Spleen (tissue), 11 donors: ENCODE measurements around the gene CPLX3. TPM values are rescaled to one million over a fixed set of nuclear protein-coding genes. Genes with fewer than 3 reads are reported as not detected.

ENCODE experiments used
- DNase-seq: peaks from one replicate; pipeline ENCODE4 v3.0.0-alpha.2; 2020
- H3K27ac ChIP-seq, 8 donors: fragments of 200-600 bp; sonication (generic) in 7 of 8; 1 replicate in 4 of 8; 2 replicates in 4 of 8; pipeline versions ENCODE4 v1.5.0 to v1.8.0; 2016 to 2021; ENCODE audit warnings: inconsistent platforms in 4 of 8, mild to moderate bottlenecking in 4 of 8, moderate library complexity in 1 of 8
- H3K27me3 ChIP-seq, 7 donors: fragments of 200-600 bp; sonication (generic) in 6 of 7; replicated peaks in 1 of 7; 1 replicate in 4 of 7; 2 replicates in 3 of 7; pipeline versions ENCODE4 v1.5.0 to v1.8.0; 2016 to 2021; ENCODE audit warnings: inconsistent platforms in 3 of 7, mild to moderate bottlenecking in 1 of 7
- H3K36me3 ChIP-seq, 6 donors: fragments of 200-600 bp; sonication (generic) in 5 of 6; 1 replicate in 4 of 6; 2 replicates in 2 of 6; pipeline versions ENCODE4 v1.5.0 to v1.8.0; 2016 to 2021; ENCODE audit warnings: inconsistent platforms in 2 of 6
- H3K4me1 ChIP-seq, 6 donors: fragments of 200-600 bp; sonication (generic) in 5 of 6; 1 replicate in 3 of 6; 2 replicates in 3 of 6; pipeline versions ENCODE4 v1.5.0 to v1.8.0; 2016 to 2021; ENCODE audit warnings: inconsistent platforms in 3 of 6
- H3K4me3 ChIP-seq, 8 donors: fragments of 200-600 bp; sonication (generic) in 7 of 8; 1 replicate in 4 of 8; 2 replicates in 4 of 8; pipeline versions ENCODE4 v1.5.0 to v1.8.0; 2016 to 2021; ENCODE audit warnings: inconsistent platforms in 4 of 8, mild to moderate bottlenecking in 4 of 8, moderate library complexity in 2 of 8
- H3K9me3 ChIP-seq, 8 donors: fragments of 200-600 bp; sonication (generic) in 7 of 8; 1 replicate in 4 of 8; 2 replicates in 4 of 8; pipeline versions ENCODE4 v1.5.0 to v1.8.0; 2016 to 2021; ENCODE audit warnings: inconsistent platforms in 4 of 8
- CTCF ChIP-seq, 11 experiments: fragments of 200-600 bp in 7 of 11; fragments of 450-650 bp in 4 of 11; sonication (generic) in 4 of 11; IDR thresholded peaks in 8 of 11; conservative IDR thresholded peaks in 3 of 11; 1 replicate in 7 of 11; 2 replicates in 4 of 11; pipeline versions ENCODE4 v1.4.0 to v1.8.0; 2016 to 2021; ENCODE audit warnings: antibody characterized with exemption in 11 of 11, inconsistent platforms in 4 of 11, mild to moderate bottlenecking in 1 of 11
- POLR2A ChIP-seq, 3 donors: fragments of 450-650 bp; IDR thresholded peaks; one replicate each; pipeline ENCODE4 v1.5.1; 2017; ENCODE audit warnings: antibody characterized with exemption in 3 of 3, mild to moderate bottlenecking in 1 of 3
- POLR2AphosphoS5 ChIP-seq, 3 donors: sonication (generic); formaldehyde crosslinking; IDR thresholded peaks; one replicate each; pipeline ENCODE4 v1.5.1; 2017; ENCODE audit warnings: antibody characterized with exemption in 3 of 3
- WGBS, 5 donors: extraction: QIAGEN DNeasy Blood & Tissue Kit in 3 of 5; methylation state at CpG; one replicate each; pipeline versions ENCODE4 v1.1.5 to v1.1.7; 2013 to 2018; 5-methylcytosine and 5-hydroxymethylcytosine counted together
- intact Hi-C: fragments of 100-400 bp; cut with DNase I; formaldehyde crosslinking; loops from one replicate; pipeline ENCODE4 v1.15.0; 2023; ENCODE audit warnings: low total_unique reads
- polyA plus RNA-seq, 3 donors: library from polyadenylated mRNA; stranded (reverse); fragments of 200-250 nt; gene quantifications; one replicate each; pipeline ENCODE4 v1.2.1, GENCODE V29; 2013
- total RNA-seq, 7 donors: library from RNA; depleted of rRNA in 3 of 7; stranded (reverse); fragments of >200 nt in 3 of 7; fragmentation: NEBNext Ultra II Directional in 4 of 7; extraction: Animal tissue kit (Norgen Biotek cat#: 25700) in 4 of 7; gene quantifications; one replicate each; pipeline versions ENCODE4 v1.1.0 to v1.2.1, GENCODE V29; 2016 to 2021
- donor health status: healthy with polysubstance abuse.
- donor health status: DM: no; HTN: no; CAD: no; lungs with moderate emphysema.
- donor health status: DM: no; HTN: no; CAD: no.
- donor health status: Bipolar disorder and iron deficiency.
- donor health status: healthy.
- donor health status: DM: no; HTN: no; CAD: no.
- donor health status: DM: yes; HTN: yes; CAD: no.

Gene CPLX3
- total and polyA plus RNA-seq, 10 donors: 17.7 to 207 (median 39.1) TPM

- peaks cover 0 to 15% (median 0%) of the 10 kb centered on the region in 7 donors for H3K27me3 ChIP-seq
- H3K9me3 ChIP-seq: no peaks in the 10 kb centered on the region
- peak overlapping the region; percentile 35 to 86 (median 80) for H3K27ac ChIP-seq
- 74 to 84% (median 79%) methylated on average over 12 to 15 of the region's 15 CpGs for WGBS, 5 donors
- H3K4me1 ChIP-seq: peaks cover 6 to 62% (median 39%) of the 10 kb centered on the region in 6 donors
- TF ChIP-seq POLR2A (IDR thresholded peaks at IDR 0.05) (no peak), CTCF (IDR thresholded peaks at IDR 0.05 in 8 of 11, conservative IDR thresholded peaks at IDR 0.05 in 3 of 11) (no peak), POLR2AphosphoS5 (IDR thresholded peaks at IDR 0.05) (peak; percentile 75 to 78 (median 76))
- H3K4me3 ChIP-seq: peak overlapping the region; percentile 7 to 63 (median 30)
- no peak for DNase-seq
- no peaks in the 10 kb centered on the region for H3K36me3 ChIP-seq
- intact Hi-C loops: no loop called here
Measured at GRCh38 chr15:74815961-74816360, 10.5 kb upstream of the CPLX3 start.

- no peak for DNase-seq
- H3K36me3 ChIP-seq: no peaks in the 10 kb centered on the region
- peaks cover 6 to 70% (median 46%) of the 10 kb centered on the region in 6 donors for H3K4me1 ChIP-seq
- WGBS, 5 donors: 53 to 80% (median 63%) methylated on average over 15 to 19 of the region's 19 CpGs
- TF ChIP-seq POLR2A (IDR thresholded peaks at IDR 0.05) (no peak), POLR2AphosphoS5 (IDR thresholded peaks at IDR 0.05) (no peak), CTCF (IDR thresholded peaks at IDR 0.05 in 8 of 11, conservative IDR thresholded peaks at IDR 0.05 in 3 of 11) (no peak)
- intact Hi-C loops: no loop called here
- H3K4me3 ChIP-seq: peak overlapping the region; percentile 13 to 63 (median 30)
- H3K27me3 ChIP-seq: peaks cover 0 to 15% (median 0%) of the 10 kb centered on the region in 7 donors
- H3K27ac ChIP-seq: peak overlapping the region; percentile 35 to 86 (median 80)
- H3K9me3 ChIP-seq: no peaks in the 10 kb centered on the region
Measured at GRCh38 chr15:74816624-74817369, 9.6 kb upstream of the CPLX3 start.

- H3K36me3 ChIP-seq: no peaks in the 10 kb centered on the region
- peaks cover 0 to 15% (median 0%) of the 10 kb centered on the region in 7 donors for H3K27me3 ChIP-seq
- peak overlapping the region in 5 of 8 donors; percentile 27 to 63 (median 38) for H3K4me3 ChIP-seq
- no peaks in the 10 kb centered on the region for H3K9me3 ChIP-seq
- peak overlapping the region in 7 of 8 donors; percentile 46 to 86 (median 82) for H3K27ac ChIP-seq
- WGBS, 5 donors: 43 to 65% (median 44%) methylated on average over 7 to 9 of the region's 9 CpGs
- intact Hi-C loops: no loop called here
- H3K4me1 ChIP-seq: peaks cover 6 to 76% (median 48%) of the 10 kb centered on the region in 6 donors
- DNase-seq: no peak
- TF ChIP-seq CTCF (IDR thresholded peaks at IDR 0.05 in 8 of 11, conservative IDR thresholded peaks at IDR 0.05 in 3 of 11) (peak in 1 of 11 experiments; percentile 16), POLR2A (IDR thresholded peaks at IDR 0.05) (no peak), POLR2AphosphoS5 (IDR thresholded peaks at IDR 0.05) (peak; percentile 64 to 83 (median 82))
Measured at GRCh38 chr15:74817370-74817737, 9.1 kb upstream of the CPLX3 start.

GRCh38 chr15:74820056-74820455, 6.4 kb upstream of the CPLX3 start:
- TF ChIP-seq CTCF (IDR thresholded peaks at IDR 0.05 in 8 of 11, conservative IDR thresholded peaks at IDR 0.05 in 3 of 11) (no peak), POLR2A (IDR thresholded peaks at IDR 0.05) (no peak), POLR2AphosphoS5 (IDR thresholded peaks at IDR 0.05) (peak in 1 of 3 donors; percentile 4)

More at GRCh38 chr15:74820056-74820455, 6.4 kb upstream of the CPLX3 start:
- Histone ChIP-seq H3K27ac (no peak overlapping the region), H3K4me3 (no peak overlapping the region), H3K4me1 (peaks cover 5 to 69% (median 42%) of the 10 kb centered on the region in 6 donors), H3K36me3 (no peaks in the 10 kb centered on the region), H3K9me3 (no peaks in the 10 kb centered on the region), H3K27me3 (peaks cover 0 to 15% (median 0%) of the 10 kb centered on the region in 7 donors)
- WGBS, 5 donors: 88 to 95% (median 93%) methylated on average over 4 to 5 of the region's 5 CpGs
- intact Hi-C loops: no loop called here
- DNase-seq: no peak
